OCI-LY3 (cell line): ENCODE data around the gene AP1M2.

ENCODE experiments used
- CTCF ChIP-seq: fragments of 200-600, 300-600 bp; sonication (generic); IDR thresholded peaks from 2 replicates; pipeline ENCODE4 v1.5.1; 2014; ENCODE audit warnings: antibody characterized with exemption, low read length, low read depth
- EZH2phosphoT487 ChIP-seq: fragments of 200-600 bp; shearing (Covaris generic); IDR thresholded peaks from 2 replicates; pipeline ENCODE4 v1.6.1; 2018; ENCODE audit warnings: antibody characterized with exemption, mixed run types, low read depth

- TF ChIP-seq CTCF, result no peak
- no peak for TF ChIP-seq EZH2phosphoT487
These were observed 31.5 kb downstream of the AP1M2 start for GRCh38 chr19:10555610-10555973.
